ENCODE measurements around the gene CUL3.

DNA sequence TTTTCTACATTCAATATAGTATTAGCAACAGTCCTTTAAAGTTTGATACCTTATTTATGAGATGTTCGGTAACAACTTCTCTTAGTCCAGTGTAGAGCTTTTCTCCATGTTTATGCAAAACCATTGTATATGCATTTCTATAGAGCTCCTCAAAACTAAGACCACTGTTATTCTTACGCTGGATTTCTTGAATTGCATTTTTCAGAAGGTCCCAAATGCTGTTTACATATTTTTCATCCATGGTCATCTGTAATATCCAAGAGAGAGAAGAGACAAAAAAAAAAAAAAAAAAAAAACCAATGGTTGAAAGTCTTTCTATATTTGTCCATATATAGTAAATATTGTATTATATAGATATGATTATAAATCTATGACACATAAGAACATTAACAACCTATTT lies 27.6 kb downstream of the CUL3 start:
- TF ChIP-seq, protein P1, sequence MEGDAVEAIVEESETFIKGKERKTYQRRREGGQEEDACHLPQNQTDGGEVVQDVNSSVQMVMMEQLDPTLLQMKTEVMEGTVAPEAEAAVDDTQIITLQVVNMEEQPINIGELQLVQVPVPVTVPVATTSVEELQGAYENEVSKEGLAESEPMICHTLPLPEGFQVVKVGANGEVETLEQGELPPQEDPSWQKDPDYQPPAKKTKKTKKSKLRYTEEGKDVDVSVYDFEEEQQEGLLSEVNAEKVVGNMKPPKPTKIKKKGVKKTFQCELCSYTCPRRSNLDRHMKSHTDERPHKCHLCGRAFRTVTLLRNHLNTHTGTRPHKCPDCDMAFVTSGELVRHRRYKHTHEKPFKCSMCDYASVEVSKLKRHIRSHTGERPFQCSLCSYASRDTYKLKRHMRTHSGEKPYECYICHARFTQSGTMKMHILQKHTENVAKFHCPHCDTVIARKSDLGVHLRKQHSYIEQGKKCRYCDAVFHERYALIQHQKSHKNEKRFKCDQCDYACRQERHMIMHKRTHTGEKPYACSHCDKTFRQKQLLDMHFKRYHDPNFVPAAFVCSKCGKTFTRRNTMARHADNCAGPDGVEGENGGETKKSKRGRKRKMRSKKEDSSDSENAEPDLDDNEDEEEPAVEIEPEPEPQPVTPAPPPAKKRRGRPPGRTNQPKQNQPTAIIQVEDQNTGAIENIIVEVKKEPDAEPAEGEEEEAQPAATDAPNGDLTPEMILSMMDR (IDR thresholded peaks at IDR 0.05; ENCODE audit: low read depth, low read length) = no peak
- no peak for TF ChIP-seq EZH2phosphoT487 (IDR thresholded peaks at IDR 0.05; ENCODE audit: low read depth)
